T47D (cell line): Measurements from ENCODE around the gene COX18.

ENCODE experiments used
- DNase-seq, 2 experiments: peaks; one replicate each; pipeline versions ENCODE4 v3.0.0 to v3.0.0-alpha.2; 2011 to 2012; ENCODE audit warnings: low read depth in 1 of 2, low spot score in 1 of 2
- JUND ChIP-seq: IDR thresholded peaks from 2 replicates; pipeline ENCODE4 v1.6.1; 2012; ENCODE audit warnings: low read depth
- in situ Hi-C: cut with HindIII; loops from 2 replicates; pipeline ENCODE4 v1.10.0; 2016; ENCODE audit warnings: low sequenced_read_pairs, low pct_unique_long_range_greater_than_20kb

COX18 gene

DNA sequence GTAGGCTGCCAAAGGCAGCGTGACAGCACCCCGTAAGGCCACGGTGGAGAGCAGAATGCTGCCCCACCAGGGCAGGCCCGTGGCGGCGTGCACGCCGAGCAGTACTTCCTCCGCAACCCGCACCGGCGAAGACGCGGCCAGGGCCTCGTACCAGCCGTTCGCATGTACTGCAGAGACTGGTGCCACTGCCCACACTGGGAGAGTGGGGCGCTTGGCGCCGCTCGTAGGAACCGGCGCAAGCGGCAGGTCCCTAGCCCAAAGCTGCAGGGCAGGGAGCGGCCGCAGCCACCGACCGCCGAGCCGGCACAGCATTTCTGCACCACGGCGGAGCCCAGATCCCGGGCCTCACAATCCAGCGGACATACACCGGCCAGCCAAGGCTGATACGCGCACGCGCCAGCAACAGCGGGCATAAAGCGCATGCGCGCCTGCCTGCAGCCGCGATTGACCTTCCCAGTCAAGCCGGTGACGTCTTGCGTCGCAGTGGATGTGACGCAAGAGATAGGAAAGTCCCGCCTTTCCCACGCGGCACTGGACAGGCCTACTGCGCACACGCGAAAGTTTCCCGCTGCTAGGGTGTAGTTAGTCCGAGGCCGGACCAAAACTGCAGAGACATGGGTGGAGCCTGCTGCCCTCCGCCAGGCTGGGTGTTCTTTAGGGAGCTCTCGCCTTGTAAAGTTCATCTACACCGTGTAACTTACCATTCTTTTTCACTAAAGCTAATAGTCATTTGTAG, at the start of gene COX18:
Gene COX18 (minus strand): TSS at position 379 of the 736 bp plus-strand sequence. CDS start 67 bp downstream, at position 312.
- DNase-seq, result peak; percentile 44 to 97
- in situ Hi-C loops, result no loop called here
- TF ChIP-seq JUND, result 0 out of 2 replicates have a peak, but pooled peaks have one; percentile 13

DNA sequence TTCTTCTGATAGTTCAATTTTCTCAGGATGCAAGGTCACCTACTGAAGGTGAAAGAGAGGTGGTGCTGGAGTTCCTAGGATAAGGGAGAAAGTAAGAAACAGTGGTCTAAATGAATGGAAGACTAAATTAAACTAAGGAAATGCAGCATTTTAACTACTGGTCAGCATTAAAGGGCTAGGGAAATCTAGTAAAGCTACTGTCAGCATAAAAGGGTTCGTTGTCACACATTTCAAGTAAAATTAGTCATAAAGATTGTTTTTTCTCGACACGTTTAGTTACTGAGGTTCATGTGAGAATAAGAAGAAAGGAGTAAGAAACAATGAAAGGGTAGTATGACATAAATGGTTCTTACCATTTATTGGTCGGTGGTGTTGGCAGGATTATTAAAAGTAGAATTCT, 40.0 kb upstream of the COX18 start:
- in situ Hi-C loops, result no loop called here
- no peak for DNase-seq
- no peak for TF ChIP-seq JUND

GRCh38 chr4:73104695-73105094, 35.2 kb upstream of the COX18 start:
- in situ Hi-C loops, result no loop called here
- TF ChIP-seq JUND, result no peak
- DNase-seq, result no peak

- in situ Hi-C loops, result no loop called here
- TF ChIP-seq JUND, result no peak
- no peak for DNase-seq
These were observed 34.4 kb upstream of the COX18 start for GRCh38 chr4:73103799-73104503.

- no peak for TF ChIP-seq JUND
- no peak for DNase-seq
- in situ Hi-C loops, result no loop called here
These were observed 29.6 kb upstream of the COX18 start for GRCh38 chr4:73099143-73099542.

DNA sequence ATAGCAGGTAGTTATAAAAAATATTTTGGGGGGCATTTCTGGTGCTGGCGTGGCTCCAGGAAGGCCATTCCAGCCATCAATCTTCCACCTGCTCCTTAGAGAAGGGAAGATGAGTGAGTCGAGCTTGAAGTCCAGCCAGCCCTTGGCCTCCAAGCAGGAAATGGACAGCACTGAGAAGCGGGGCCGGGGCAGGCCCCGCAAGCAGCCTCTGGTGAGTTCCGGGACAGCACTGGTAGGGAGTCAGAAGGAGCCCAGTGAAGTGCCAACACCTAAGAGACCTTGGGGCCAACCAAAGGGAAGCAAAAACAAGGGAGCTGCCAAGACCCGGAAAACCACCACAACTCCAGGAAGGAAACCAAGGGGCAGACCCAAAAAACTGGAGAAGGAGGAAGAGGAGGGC, 29.2 kb upstream of the COX18 start:
- in situ Hi-C loops, result no loop called here
- TF ChIP-seq JUND, result no peak
- no peak for DNase-seq

DNA sequence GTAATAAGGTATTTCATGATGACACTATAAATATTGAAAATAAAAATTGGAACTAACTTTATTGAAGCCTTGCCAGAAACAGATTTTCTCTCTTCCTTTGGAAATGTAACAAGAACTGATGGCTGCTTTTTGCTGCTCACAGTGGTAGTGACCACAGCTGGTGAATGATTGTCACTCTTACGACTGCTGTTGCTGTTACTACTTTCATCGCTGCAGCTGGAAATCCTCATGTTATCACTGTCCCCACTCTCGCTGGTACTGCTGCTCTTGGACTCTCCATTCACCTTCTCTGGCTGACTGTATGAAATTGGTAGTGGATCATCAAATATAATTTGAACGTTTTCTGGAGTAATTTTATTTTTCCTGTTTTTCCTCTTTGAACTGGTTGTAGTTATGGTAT, 28.5 kb upstream of the COX18 start:
- no peak for TF ChIP-seq JUND
- in situ Hi-C loops, result no loop called here

GRCh38 chr4:73092868-73093267, 23.4 kb upstream of the COX18 start:
- DNase-seq, result no peak
- no peak for TF ChIP-seq JUND
- in situ Hi-C loops, result no loop called here

More for the DNA sequence above, 28.5 kb upstream of the COX18 start:
- DNase-seq, result no peak

GRCh38 chr4:73090738-73091137, 21.2 kb upstream of the COX18 start:
- in situ Hi-C loops, result no loop called here

GRCh38 chr4:73087871-73088270, 18.4 kb upstream of the COX18 start:
- DNase-seq, result no peak
- in situ Hi-C loops, result no loop called here
- no peak for TF ChIP-seq JUND

More at GRCh38 chr4:73090738-73091137, 21.2 kb upstream of the COX18 start:
- DNase-seq, result no peak
- TF ChIP-seq JUND, result no peak

- TF ChIP-seq JUND, result no peak
- no peak for DNase-seq
- in situ Hi-C loops, result no loop called here
These were observed 16.8 kb upstream of the COX18 start for GRCh38 chr4:73086095-73086868.

DNA sequence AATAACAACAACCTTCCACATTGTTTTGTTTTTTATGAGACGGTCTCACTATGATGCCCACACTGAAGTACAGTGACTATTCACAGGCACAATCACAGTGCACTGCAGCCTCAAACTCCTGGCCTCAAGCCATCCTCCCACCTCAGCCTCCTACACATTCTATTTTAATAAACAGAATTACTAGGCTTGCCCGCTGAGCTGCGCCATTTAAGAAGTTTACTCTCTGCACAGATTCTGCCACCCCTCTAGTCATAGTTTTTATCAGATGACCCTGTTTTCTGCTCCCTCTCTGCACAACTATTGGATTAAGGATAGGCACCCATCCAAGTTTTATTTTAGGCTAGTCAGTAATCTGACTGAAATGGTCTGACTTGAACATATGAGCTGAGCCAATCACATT, 11.3 kb upstream of the COX18 start:
- no peak for TF ChIP-seq JUND
- DNase-seq, result no peak
- in situ Hi-C loops, result no loop called here

- no peak for DNase-seq
- in situ Hi-C loops, result no loop called here
- no peak for TF ChIP-seq JUND
These were observed 6.3 kb upstream of the COX18 start for GRCh38 chr4:73075832-73076231.
